Kidney epithelial cell (primary cell): Measurements from ENCODE around the gene PAXX. TPM values are rescaled to one million over a fixed set of nuclear protein-coding genes. Genes with fewer than 3 reads are reported as not detected.
A peak's percentile ranks its signal among the peaks of the same experiment; 100 is the strongest.

ENCODE experiments used
- DNase-seq: peaks from one replicate; pipeline ENCODE4 v3.0.0-alpha.2; 2010; ENCODE audit warnings: low read depth
- H3K27me3 ChIP-seq: 2 replicates; pipeline ENCODE4 v1.6.0; 2011; ENCODE audit warnings: low read length; ENCODE audit not compliant: control insufficient read depth, insufficient read depth
- H3K36me3 ChIP-seq: 2 replicates; pipeline ENCODE4 v1.5.1; 2011; ENCODE audit warnings: low read length; ENCODE audit not compliant: control insufficient read depth, insufficient read depth
- H3K4me3 ChIP-seq: 2 replicates; pipeline ENCODE4 v1.5.1; 2011; ENCODE audit warnings: low read depth, mild to moderate bottlenecking, control low read depth, low read length
- total RNA-seq: library from RNA; depleted of rRNA; stranded (reverse); fragments of >200 nt; gene quantifications from 2 replicates; pipeline ENCODE4 v1.2.3, GENCODE V29; 2015
- TF ChIP-seq, protein P1 (sequence below): IDR thresholded peaks from 2 replicates; pipeline ENCODE4 v1.5.1; 2011; ENCODE audit warnings: mild to moderate bottlenecking, moderate library complexity, low read length, control low read depth, inconsistent platforms; ENCODE audit not compliant: insufficient read depth, poor library complexity, severe bottlenecking

Gene PAXX
- total RNA-seq, 1 donor from 2014 or later = 46.8 TPM

DNA sequence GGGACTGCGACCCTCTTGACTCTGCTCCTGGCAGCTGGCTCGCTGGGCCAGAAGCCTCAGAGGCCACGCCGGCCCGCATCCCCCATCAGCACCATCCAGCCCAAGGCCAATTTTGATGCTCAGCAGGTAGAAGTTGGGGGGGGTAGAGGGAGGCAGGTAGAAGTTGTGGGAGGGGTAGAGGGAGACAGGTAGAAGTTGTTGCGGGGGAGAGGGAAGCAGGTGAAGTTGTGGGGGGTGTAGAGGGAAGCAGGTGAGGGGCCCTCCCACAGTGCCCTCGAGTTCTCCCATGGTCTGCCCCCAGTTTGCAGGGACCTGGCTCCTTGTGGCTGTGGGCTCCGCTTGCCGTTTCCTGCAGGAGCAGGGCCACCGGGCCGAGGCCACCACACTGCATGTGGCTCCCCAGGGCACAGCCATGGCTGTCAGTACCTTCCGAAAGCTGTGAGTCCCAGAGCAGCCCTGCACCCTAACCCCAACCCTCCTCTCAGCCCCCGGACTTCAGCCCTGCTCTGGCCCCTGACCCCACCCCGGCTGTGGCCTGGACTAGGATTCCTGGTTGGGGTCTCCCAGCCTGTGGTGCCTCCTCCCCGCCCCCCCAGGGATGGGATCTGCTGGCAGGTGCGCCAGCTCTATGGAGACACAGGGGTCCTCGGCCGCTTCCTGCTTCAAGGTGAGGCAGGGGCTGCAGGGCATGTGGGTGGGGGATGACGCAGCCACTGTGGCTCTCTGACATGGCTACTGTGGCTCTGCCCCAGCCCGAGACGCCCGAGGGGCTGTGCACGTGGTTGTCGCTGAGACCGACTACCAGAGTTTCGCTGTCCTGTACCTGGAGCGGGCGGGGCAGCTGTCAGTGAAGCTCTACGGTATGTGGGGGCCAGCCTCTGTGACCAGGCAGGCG, 46.6 kb upstream of the PAXX start:
- no peak for DNase-seq
- H3K27me3 ChIP-seq = no peaks in the 10 kb centered on the region
- TF ChIP-seq, protein P1, sequence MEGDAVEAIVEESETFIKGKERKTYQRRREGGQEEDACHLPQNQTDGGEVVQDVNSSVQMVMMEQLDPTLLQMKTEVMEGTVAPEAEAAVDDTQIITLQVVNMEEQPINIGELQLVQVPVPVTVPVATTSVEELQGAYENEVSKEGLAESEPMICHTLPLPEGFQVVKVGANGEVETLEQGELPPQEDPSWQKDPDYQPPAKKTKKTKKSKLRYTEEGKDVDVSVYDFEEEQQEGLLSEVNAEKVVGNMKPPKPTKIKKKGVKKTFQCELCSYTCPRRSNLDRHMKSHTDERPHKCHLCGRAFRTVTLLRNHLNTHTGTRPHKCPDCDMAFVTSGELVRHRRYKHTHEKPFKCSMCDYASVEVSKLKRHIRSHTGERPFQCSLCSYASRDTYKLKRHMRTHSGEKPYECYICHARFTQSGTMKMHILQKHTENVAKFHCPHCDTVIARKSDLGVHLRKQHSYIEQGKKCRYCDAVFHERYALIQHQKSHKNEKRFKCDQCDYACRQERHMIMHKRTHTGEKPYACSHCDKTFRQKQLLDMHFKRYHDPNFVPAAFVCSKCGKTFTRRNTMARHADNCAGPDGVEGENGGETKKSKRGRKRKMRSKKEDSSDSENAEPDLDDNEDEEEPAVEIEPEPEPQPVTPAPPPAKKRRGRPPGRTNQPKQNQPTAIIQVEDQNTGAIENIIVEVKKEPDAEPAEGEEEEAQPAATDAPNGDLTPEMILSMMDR = no peak
- peaks cover 1% of the 10 kb centered on the region for H3K36me3 ChIP-seq
- H3K4me3 ChIP-seq = no peak overlapping the region

DNA sequence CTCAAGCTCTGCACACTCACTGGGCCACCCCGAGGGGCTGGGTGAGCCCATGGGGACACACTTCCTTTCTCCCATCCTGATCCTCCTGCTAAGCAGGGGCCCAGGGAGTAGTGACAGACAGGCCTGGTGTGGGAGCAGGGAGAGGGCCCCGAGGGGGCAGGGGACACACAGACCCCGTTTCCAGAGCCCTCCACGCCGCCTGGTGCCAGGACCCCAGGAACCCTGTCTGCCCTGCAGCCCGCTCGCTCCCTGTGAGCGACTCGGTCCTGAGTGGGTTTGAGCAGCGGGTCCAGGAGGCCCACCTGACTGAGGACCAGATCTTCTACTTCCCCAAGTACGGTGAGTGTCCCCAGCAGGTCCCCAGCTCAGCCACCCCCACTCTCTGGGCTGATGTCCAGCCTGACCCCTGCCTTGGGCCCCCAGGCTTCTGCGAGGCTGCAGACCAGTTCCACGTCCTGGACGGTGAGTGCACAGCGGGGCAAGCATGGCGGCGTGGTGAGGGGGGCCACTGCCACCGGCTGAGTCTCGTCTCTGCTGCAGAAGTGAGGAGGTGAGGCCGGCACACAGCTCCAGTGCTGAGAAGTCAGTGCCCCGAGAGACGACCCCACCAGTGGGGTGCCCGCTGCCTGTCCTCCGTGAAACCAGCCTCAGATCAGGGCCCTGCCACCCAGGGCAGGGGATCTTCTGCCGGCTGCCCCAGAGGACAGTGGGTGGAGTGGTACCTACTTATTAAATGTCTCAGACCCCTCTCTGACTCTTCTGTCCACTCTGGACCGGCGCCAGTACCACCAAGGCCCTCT, 45.8 kb upstream of the PAXX start:
- DNase-seq = no peak
- Histone ChIP-seq H3K27me3 (no peaks in the 10 kb centered on the region), H3K36me3 (peaks cover 1% of the 10 kb centered on the region), H3K4me3 (no peak overlapping the region)
- TF ChIP-seq, protein P1 = no peak

DNA sequence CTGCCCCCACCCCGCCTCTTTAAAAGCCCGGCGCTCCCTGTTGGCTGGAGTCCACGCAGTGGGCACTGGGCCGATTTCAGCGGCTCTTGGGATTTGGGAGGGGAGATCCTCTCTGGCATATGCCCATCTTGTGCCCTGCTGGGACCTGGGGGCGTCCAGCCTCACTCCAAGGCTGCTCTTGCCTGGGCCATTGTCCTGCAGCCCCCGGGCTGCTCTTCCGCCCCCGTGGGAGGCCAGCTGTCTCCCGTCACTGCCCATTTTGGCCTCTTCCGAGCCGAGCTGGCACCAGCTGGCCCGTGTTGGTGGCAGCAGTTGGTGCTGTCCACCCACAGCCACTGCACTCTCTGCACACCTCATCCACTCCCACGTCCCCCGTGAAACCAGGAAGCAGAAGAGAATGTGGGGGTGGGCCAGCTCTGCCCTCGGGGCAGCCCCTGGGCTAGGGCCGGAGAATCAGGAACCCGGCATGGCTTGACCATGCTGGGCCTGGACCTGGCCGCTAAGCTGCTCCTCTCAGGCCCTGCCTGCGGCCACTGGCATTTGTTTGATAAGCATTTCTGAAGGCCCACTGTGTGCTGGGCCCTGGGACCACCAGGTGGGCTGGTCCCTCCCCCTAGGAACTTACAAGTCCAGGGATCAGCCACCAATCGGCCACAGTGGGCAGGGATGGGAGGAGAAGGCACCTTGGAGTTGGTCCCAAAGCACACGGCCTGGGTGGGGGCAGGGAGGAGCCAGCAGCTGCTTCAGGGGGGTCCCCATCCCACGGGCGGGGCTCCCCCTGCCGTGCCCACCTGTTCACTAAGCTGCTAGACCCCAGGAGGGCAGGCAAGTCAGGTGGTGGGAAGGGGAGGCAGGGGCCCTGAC, 45.0 kb upstream of the PAXX start:
- TF ChIP-seq, protein P1 = no peak

DNA sequence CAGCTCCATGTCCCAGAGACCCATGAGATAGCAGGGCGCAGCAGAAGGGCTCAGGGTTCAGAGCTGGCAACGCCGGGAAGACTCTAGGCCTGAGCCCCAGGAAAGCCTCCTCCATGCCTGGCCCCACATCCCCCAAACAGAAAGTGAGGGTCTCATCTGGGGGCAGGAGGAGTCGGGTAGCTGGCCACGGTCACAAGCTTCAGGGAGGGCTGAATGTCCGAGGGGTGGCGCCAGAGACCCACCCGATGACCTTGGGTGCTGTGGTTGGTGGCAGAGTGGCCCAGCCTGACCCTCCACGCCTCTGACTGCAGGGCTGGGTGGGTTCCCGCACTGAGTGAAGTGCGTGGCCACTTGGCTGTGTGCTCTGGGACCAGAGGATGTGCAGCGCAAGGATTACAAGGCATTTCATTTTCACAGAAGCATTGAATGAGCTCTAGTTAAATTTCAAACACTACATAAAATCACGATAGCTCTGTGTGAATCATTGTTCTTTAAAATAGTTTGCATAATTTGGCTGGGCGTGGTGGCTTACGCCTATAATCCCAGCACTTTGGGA, 44.2 kb upstream of the PAXX start:
- DNase-seq = no peak
- H3K4me3 ChIP-seq = no peak overlapping the region
- TF ChIP-seq, protein P1 = peak; percentile 61
- H3K36me3 ChIP-seq = no peaks in the 10 kb centered on the region
- H3K27me3 ChIP-seq = no peaks in the 10 kb centered on the region

More for the DNA sequence above, 45.0 kb upstream of the PAXX start:
- H3K36me3 ChIP-seq = no peaks in the 10 kb centered on the region
- no peaks in the 10 kb centered on the region for H3K27me3 ChIP-seq
- DNase-seq = no peak
- H3K4me3 ChIP-seq = no peak overlapping the region

DNA sequence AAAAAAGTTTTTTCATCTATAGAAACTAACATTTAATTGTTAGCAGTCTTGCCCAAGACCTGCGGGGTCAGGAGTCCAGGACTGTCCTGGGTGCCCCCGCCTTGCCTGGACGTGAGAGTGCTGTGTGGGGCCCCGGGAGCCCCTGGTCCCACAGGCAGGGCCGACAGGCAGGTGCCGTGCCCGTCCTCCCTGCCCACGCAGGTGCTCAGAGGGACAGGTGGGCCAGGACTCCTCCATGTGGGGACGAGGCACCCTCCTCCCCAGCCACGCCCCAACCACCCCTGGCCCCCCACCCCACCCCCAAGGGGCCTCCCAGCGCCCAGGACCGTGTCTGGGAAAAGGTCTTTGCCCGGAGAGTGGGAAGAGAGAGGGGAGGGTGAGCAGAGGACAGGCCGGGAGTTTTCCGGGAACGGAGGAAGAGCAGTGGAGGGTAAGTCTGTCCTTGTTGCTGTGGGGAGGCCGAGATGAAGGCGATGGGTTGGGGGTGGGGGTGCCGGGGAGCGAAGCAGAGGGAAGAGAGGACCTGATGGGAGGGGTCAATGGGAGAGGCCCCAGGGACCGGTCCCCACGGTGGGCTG, 42.9 kb upstream of the PAXX start:
- no peak for DNase-seq
- H3K36me3 ChIP-seq = no peaks in the 10 kb centered on the region
- no peaks in the 10 kb centered on the region for H3K27me3 ChIP-seq
- TF ChIP-seq, protein P1 = no peak
- peak overlapping the region; percentile 63 for H3K4me3 ChIP-seq
